HEK293 (cell line): ENCODE measurements around the gene NEK2.

Source experiments
- CTCF ChIA-PET: fragments of 350-600 bp; formaldehyde crosslinking; extraction: SDS; loops from one replicate; lab custom pipeline; 2021; ENCODE audit warnings: antibody characterized with exemption; lab: Yijun Ruan, JAX
- POLR2A ChIA-PET: fragments of 300-600 bp; formaldehyde crosslinking; extraction: SDS; loops from one replicate; lab custom pipeline; 2020; ENCODE audit warnings: antibody characterized with exemption, inconsistent platforms; lab: Yijun Ruan, JAX
- H3K27ac ChIP-seq: fragments of 200-500 bp; sonication (Bioruptor generic); 2 replicates; pipeline ENCODE4 v1.5.1; 2014; ENCODE audit warnings: low read depth, low read length, control low read depth, inconsistent platforms; ENCODE audit errors: extremely low read depth
- H3K36me3 ChIP-seq, 2 experiments: fragments of 200-500 bp in 1 of 2; sonication (Bioruptor generic) in 1 of 2; 1 replicate in 1 of 2; 2 replicates in 1 of 2; pipeline ENCODE4 v1.5.1; 2014 to 2017; ENCODE audit warnings: inconsistent platforms in 2 of 2, low read length in 2 of 2; ENCODE audit not compliant: control insufficient read depth in 2 of 2, insufficient read depth in 1 of 2
- H3K4me1 ChIP-seq: fragments of 200-500 bp; sonication (Bioruptor generic); 2 replicates; pipeline ENCODE4 v1.5.1; 2014; ENCODE audit warnings: mild to moderate bottlenecking, low read length, inconsistent platforms; ENCODE audit not compliant: control insufficient read depth, insufficient read depth
- H3K4me3 ChIP-seq: 2 replicates; pipeline ENCODE4 v1.5.1; 2011; ENCODE audit warnings: low read depth, mild to moderate bottlenecking, control low read depth, low read length, moderate library complexity
- H3K9me3 ChIP-seq: fragments of 200-500 bp; sonication (Bioruptor generic); 2 replicates; pipeline ENCODE4 v1.5.1; 2014; ENCODE audit warnings: low read depth, low read length, inconsistent platforms; ENCODE audit not compliant: control insufficient read depth, insufficient read depth
- CTCF ChIP-seq: fragments of 450-650 bp; formaldehyde crosslinking; IDR thresholded peaks from 2 replicates; pipeline ENCODE4 v1.5.1; 2016; ENCODE audit warnings: missing biosample characterization, missing genetic modification characterization
- IKZF3 ChIP-seq: fragments of 450-650 bp; IDR thresholded peaks from 2 replicates; pipeline ENCODE4 v1.5.0; 2018; ENCODE audit warnings: missing biosample characterization, mild to moderate bottlenecking, missing genetic modification characterization, moderate library complexity
- KLF1 ChIP-seq: fragments of 450-650 bp; formaldehyde crosslinking; IDR thresholded peaks from 2 replicates; pipeline ENCODE4 v1.5.1; 2016; ENCODE audit warnings: missing biosample characterization, missing genetic modification characterization
- KLF8 ChIP-seq: fragments of 450-650 bp; formaldehyde crosslinking; IDR thresholded peaks from 2 replicates; pipeline ENCODE4 v1.5.1; 2016; ENCODE audit warnings: missing biosample characterization, missing genetic modification characterization
- SCRT1 ChIP-seq: fragments of 450-650 bp; formaldehyde crosslinking; IDR thresholded peaks from 2 replicates; pipeline ENCODE4 v1.5.1; 2016; ENCODE audit warnings: missing biosample characterization, missing genetic modification characterization, borderline replicate concordance
- SCRT2 ChIP-seq: fragments of 450-650 bp; formaldehyde crosslinking; IDR thresholded peaks from 2 replicates; pipeline ENCODE4 v1.5.1; 2016; ENCODE audit warnings: missing biosample characterization, missing genetic modification characterization
- TRIM28 ChIP-seq: IDR thresholded peaks from 2 replicates; pipeline ENCODE4 v1.6.1; 2011; ENCODE audit warnings: low read length, control low read depth, borderline replicate concordance
- ZBTB48 ChIP-seq: fragments of 450-650 bp; formaldehyde crosslinking; IDR thresholded peaks from 2 replicates; pipeline ENCODE4 v1.5.1; 2016; ENCODE audit warnings: missing biosample characterization, missing genetic modification characterization
- ZNF148 ChIP-seq: fragments of 450-650 bp; formaldehyde crosslinking; IDR thresholded peaks from 2 replicates; pipeline ENCODE4 v1.5.0; 2017; ENCODE audit warnings: missing biosample characterization, missing genetic modification characterization, borderline replicate concordance
- ZNF223 ChIP-seq: fragments of 450-650 bp; formaldehyde crosslinking; IDR thresholded peaks from 2 replicates; pipeline ENCODE4 v1.5.1; 2016; ENCODE audit warnings: missing biosample characterization, missing genetic modification characterization
- ZNF302 ChIP-seq: fragments of 450-650 bp; formaldehyde crosslinking; IDR thresholded peaks from 2 replicates; pipeline ENCODE4 v1.5.1; 2016; ENCODE audit warnings: missing biosample characterization, missing genetic modification characterization, low read depth
- ZNF366 ChIP-seq: fragments of 450-650 bp; formaldehyde crosslinking; conservative IDR thresholded peaks from 2 replicates; pipeline ENCODE4 v1.5.1; 2016; ENCODE audit warnings: missing biosample characterization, missing genetic modification characterization
- ZNF394 ChIP-seq: fragments of 450-650 bp; formaldehyde crosslinking; IDR thresholded peaks from 2 replicates; pipeline ENCODE4 v1.5.1; 2016; ENCODE audit warnings: missing biosample characterization, missing genetic modification characterization, mild to moderate bottlenecking, moderate library complexity, borderline replicate concordance
- ZNF513 ChIP-seq: fragments of 450-650 bp; IDR thresholded peaks from 2 replicates; pipeline ENCODE4 v1.5.1; 2018; ENCODE audit warnings: missing biosample characterization, missing genetic modification characterization
- ZNF518A ChIP-seq: fragments of 450-650 bp; formaldehyde crosslinking; conservative IDR thresholded peaks from 2 replicates; pipeline ENCODE4 v1.5.1; 2016; ENCODE audit warnings: low read depth, missing biosample characterization, missing genetic modification characterization
- ZNF548 ChIP-seq: fragments of 450-650 bp; formaldehyde crosslinking; IDR thresholded peaks from 2 replicates; pipeline ENCODE4 v1.5.1; 2016; ENCODE audit warnings: missing biosample characterization, missing genetic modification characterization
- ZNF610 ChIP-seq: fragments of 450-650 bp; formaldehyde crosslinking; IDR thresholded peaks from 2 replicates; pipeline ENCODE4 v1.5.1; 2016; ENCODE audit warnings: missing biosample characterization, missing genetic modification characterization, borderline replicate concordance
- ZNF621 ChIP-seq: fragments of 450-650 bp; formaldehyde crosslinking; IDR thresholded peaks from 2 replicates; pipeline ENCODE4 v1.5.1; 2017; ENCODE audit warnings: missing biosample characterization, missing genetic modification characterization
- ZNF677 ChIP-seq: fragments of 450-650 bp; IDR thresholded peaks from 2 replicates; pipeline ENCODE4 v1.5.0; 2018; ENCODE audit warnings: missing biosample characterization, mild to moderate bottlenecking, missing genetic modification characterization, moderate library complexity
- ZSCAN4 ChIP-seq: fragments of 450-650 bp; formaldehyde crosslinking; IDR thresholded peaks from 2 replicates; pipeline ENCODE4 v1.5.1; 2017; ENCODE audit warnings: missing biosample characterization, missing genetic modification characterization

NEK2 gene

GRCh38 chr1:211616965-211617297 lies 58.5 kb downstream of the NEK2 start:
- ChIA-PET POLR2A (no interaction called here), CTCF (interaction anchor here (0.8 to 1.4 kb wide), 2 partner anchors 8 to 13 kb away, joined by 3 to 5 read pairs; no protein-coding TSS in a partner anchor)
- no peak overlapping the region for H3K27ac ChIP-seq

GRCh38 chr1:211616231-211616964 lies 59.0 kb downstream of the NEK2 start:
- no peaks in the 10 kb centered on the region for H3K9me3 ChIP-seq
- no peaks in the 10 kb centered on the region for H3K4me1 ChIP-seq
- POLR2A ChIA-PET = no interaction called here
- no peaks in the 10 kb centered on the region for H3K36me3 ChIP-seq
- H3K27ac ChIP-seq = no peak overlapping the region
- CTCF ChIA-PET = interaction anchor here (0.8 to 1.4 kb wide), 3 partner anchors 8 to 14 kb away, joined by 3 to 5 read pairs (median 3); no protein-coding TSS in a partner anchor
- no peak overlapping the region for H3K4me3 ChIP-seq
- TF ChIP-seq ZNF621 (no peak), ZNF223 (tag by site-specific recombination) (no peak), ZNF548 (tag by site-specific recombination) (no peak), ZNF677 (tag by site-specific recombination) (no peak), ZSCAN4 (no peak), ZBTB48 (tag by site-specific recombination) (no peak), ZNF518A (tag by site-specific recombination) (no peak)

More at GRCh38 chr1:211616965-211617297, 58.5 kb downstream of the NEK2 start:
- TF ChIP-seq TRIM28 (no peak), ZNF513 (tag by site-specific recombination) (no peak), ZNF302 (no peak), KLF1 (tag by site-specific recombination) (no peak), ZNF610 (tag by site-specific recombination) (no peak), SCRT1 (tag by site-specific recombination) (no peak), ZNF621 (no peak), IKZF3 (tag by site-specific recombination) (no peak), ZNF394 (no peak), SCRT2 (tag by site-specific recombination) (no peak), KLF8 (no peak), ZNF148 (tag by site-specific recombination) (no peak), CTCF (tag by site-specific recombination) (no peak), ZNF366 (tag by site-specific recombination) (no peak), ZNF223 (tag by site-specific recombination) (no peak)
- Histone ChIP-seq H3K9me3 (no peaks in the 10 kb centered on the region), H3K4me3 (no peak overlapping the region), H3K4me1 (no peaks in the 10 kb centered on the region), H3K36me3 (no peaks in the 10 kb centered on the region)
